K562 (cell line): ENCODE results near the gene SDCCAG8. TPM values are rescaled to one million over a fixed set of nuclear protein-coding genes. Genes with fewer than 3 reads are reported as not detected.

ENCODE experiments used
- ETV1 ChIP-seq: fragments of 450-650 bp; conservative IDR thresholded peaks from 2 replicates; pipeline ENCODE4 v1.6.1; 2016; ENCODE audit warnings: missing genetic modification characterization, control low read depth, low read depth, missing compliant biosample characterization
- NFE2 ChIP-seq: IDR thresholded peaks from 2 replicates; pipeline ENCODE4 v1.6.1; 2014; ENCODE audit warnings: antibody characterized with exemption, low read depth
- SMARCB1 ChIP-seq: IDR thresholded peaks from 2 replicates; pipeline ENCODE4 v1.6.1; 2011; ENCODE audit warnings: improper control_type of control experiment, low read depth; ENCODE audit not compliant: insufficient read length
- ZBTB11 ChIP-seq, 3 experiments: fragments of 200-800 bp in 1 of 3; fragments of 250-450 bp in 1 of 3; fragments of 450-650 bp in 1 of 3; sonication (Bioruptor Pico) in 1 of 3; sonication (Bioruptor generic) in 1 of 3; formaldehyde crosslinking in 1 of 3; IDR thresholded peaks; 2 replicates each; pipeline versions ENCODE4 v1.6.1 to v1.8.0; 2016 to 2022; ENCODE audit warnings: mild to moderate bottlenecking in 2 of 3, missing genetic modification characterization in 2 of 3, missing compliant biosample characterization in 1 of 3, moderate library complexity in 1 of 3
- ZBTB33 ChIP-seq: sonication (generic); formaldehyde crosslinking; IDR thresholded peaks from 2 replicates; pipeline ENCODE4 v1.8.1; 2023; ENCODE audit warnings: mild to moderate bottlenecking, missing genetic modification reagents
- polyA plus RNA-seq, 8 experiments: library from polyadenylated mRNA; depleted of rRNA in 4 of 8; stranded (reverse) in 5 of 8; unstranded in 3 of 8; fragments of >200 nt; fragmentation: Nextera tagmentation in 2 of 8; fragmentation: Illumina TruSeq in 1 of 8; extraction: Ambion mirVana in 2 of 8; extraction: Trizol in 1 of 8; gene quantifications; 2 replicates each; pipeline versions ENCODE4 v1.2.1 to v1.2.3, GENCODE V29; 2011 to 2014; ENCODE audit warnings: inconsistent platforms in 1 of 8, missing spikeins in 1 of 8
- total RNA-seq, 7 experiments: library from RNA; depleted of rRNA in 6 of 7; stranded (reverse); fragments of >200 nt in 6 of 7; fragmentation: Illumina TruSeq in 2 of 7; extraction: Trizol in 2 of 7; gene quantifications; 2 replicates each; pipeline versions ENCODE4 v1.2.1 to v1.2.3, GENCODE V29; 2011 to 2021; ENCODE audit warnings: low replicate concordance in 1 of 7
- TF ChIP-seq, protein P1 (sequence below), 2 experiments: IDR thresholded peaks in 1 of 2; conservative IDR thresholded peaks in 1 of 2; 2 replicates each; pipeline ENCODE4 v1.6.1; 2016; ENCODE audit warnings: low read depth in 2 of 2, mild to moderate bottlenecking in 1 of 2, missing compliant biosample characterization in 1 of 2, missing genetic modification characterization in 1 of 2, moderate library complexity in 1 of 2

Gene SDCCAG8
- total and polyA plus RNA-seq, 9 of the 15 experiments (the other 6 are each of a cell fraction or from before 2014, with no cell fraction given), result 17.9 to 36.7 (median 25.4) TPM

DNA sequence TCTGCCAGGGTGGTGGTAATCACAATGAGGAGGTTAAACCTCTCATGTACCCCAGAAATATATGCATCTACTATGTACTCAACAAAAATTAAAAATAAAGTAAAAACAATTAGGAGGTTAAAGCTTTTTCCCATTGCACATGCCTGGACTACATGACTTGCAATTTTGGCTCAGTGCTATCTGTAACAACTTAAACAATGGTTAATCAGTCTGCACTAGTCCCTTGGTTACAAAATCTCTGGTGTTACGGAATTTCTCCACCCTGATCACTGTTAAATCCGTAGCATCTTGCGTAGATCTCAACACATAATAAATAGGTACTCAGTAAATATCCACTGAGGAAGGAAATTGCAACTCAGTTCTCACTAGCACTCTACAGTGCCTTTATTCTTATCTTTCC, 66.5 kb downstream of the SDCCAG8 start (continued):
- TF ChIP-seq ZBTB11 (CRISPR knock-in tag; IDR thresholded peaks at IDR 0.05) (no peak), ETV1 (tag) (no peak), SMARCB1 (no peak), ZBTB33 (CRISPR knock-in tag) (no peak), NFE2 (peak; percentile 72)
- TF ChIP-seq, protein P1, sequence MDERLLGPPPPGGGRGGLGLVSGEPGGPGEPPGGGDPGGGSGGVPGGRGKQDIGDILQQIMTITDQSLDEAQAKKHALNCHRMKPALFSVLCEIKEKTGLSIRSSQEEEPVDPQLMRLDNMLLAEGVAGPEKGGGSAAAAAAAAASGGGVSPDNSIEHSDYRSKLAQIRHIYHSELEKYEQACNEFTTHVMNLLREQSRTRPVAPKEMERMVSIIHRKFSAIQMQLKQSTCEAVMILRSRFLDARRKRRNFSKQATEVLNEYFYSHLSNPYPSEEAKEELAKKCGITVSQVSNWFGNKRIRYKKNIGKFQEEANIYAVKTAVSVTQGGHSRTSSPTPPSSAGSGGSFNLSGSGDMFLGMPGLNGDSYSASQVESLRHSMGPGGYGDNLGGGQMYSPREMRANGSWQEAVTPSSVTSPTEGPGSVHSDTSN (CRISPR knock-in tag; IDR thresholded peaks at IDR 0.05; ENCODE audit: low read depth), result no peak
- TF ChIP-seq, protein P1 (tag; conservative IDR thresholded peaks at IDR 0.05; ENCODE audit: low read depth), result no peak
- TF ChIP-seq, all 486 proteins: peak for 8
